Activated CD4-positive, CD25-positive, alpha-beta regulatory T cell treated with anti-CD3 and anti-CD28 coated beads, Interleukin-2, amount 50 U/mL, for 72 hours (primary cell): ENCODE results near the gene SIGLEC1.

ENCODE experiments used
- DNase-seq: peaks from one replicate; pipeline ENCODE4 v3.0.0; 2021

The SIGLEC1 gene

GRCh38 chr20:3712279-3712873, at the start of gene SIGLEC1:
Gene SIGLEC1 (minus strand): TSS chr20:3712600. CDS start chr20:3707128, 5,472 bp downstream.
- DNase-seq: no peak

GRCh38 chr20:3760655-3761348, 48.4 kb upstream of the SIGLEC1 start:
- DNase-seq: no peak

GRCh38 chr20:3759884-3760283, 47.5 kb upstream of the SIGLEC1 start:
- DNase-seq: no peak

GRCh38 chr20:3759316-3759823, 47.0 kb upstream of the SIGLEC1 start:
- no peak for DNase-seq

- DNase-seq: no peak
Observed at GRCh38 chr20:3758566-3758965, 46.2 kb upstream of the SIGLEC1 start.

GRCh38 chr20:3757268-3757667, 44.9 kb upstream of the SIGLEC1 start:
- DNase-seq: no peak

GRCh38 chr20:3755814-3756480, 43.5 kb upstream of the SIGLEC1 start:
- DNase-seq: no peak

GRCh38 chr20:3755269-3755668, 42.9 kb upstream of the SIGLEC1 start:
- no peak for DNase-seq

GRCh38 chr20:3754276-3754630, 41.9 kb upstream of the SIGLEC1 start:
- no peak for DNase-seq

GRCh38 chr20:3753501-3754275, 41.3 kb upstream of the SIGLEC1 start:
- no peak for DNase-seq

GRCh38 chr20:3753098-3753497, 40.7 kb upstream of the SIGLEC1 start:
- peak; percentile 50 for DNase-seq

GRCh38 chr20:3752386-3752759, 40.0 kb upstream of the SIGLEC1 start:
- DNase-seq: no peak

- DNase-seq: peak; percentile 68
Observed at GRCh38 chr20:3751675-3752385, 39.4 kb upstream of the SIGLEC1 start.

- no peak for DNase-seq
Observed at GRCh38 chr20:3751305-3751674, 38.9 kb upstream of the SIGLEC1 start.

- DNase-seq: peak; percentile 55
Observed at GRCh38 chr20:3749689-3750531, 37.5 kb upstream of the SIGLEC1 start.

- DNase-seq: no peak
Observed at GRCh38 chr20:3749087-3749688, 36.8 kb upstream of the SIGLEC1 start.

- DNase-seq: no peak
Observed at GRCh38 chr20:3748073-3748472, 35.7 kb upstream of the SIGLEC1 start.

- no peak for DNase-seq
Observed at GRCh38 chr20:3747471-3747870, 35.1 kb upstream of the SIGLEC1 start.

GRCh38 chr20:3745686-3746173, 33.3 kb upstream of the SIGLEC1 start:
- no peak for DNase-seq

- peak; percentile 69 for DNase-seq
Observed at GRCh38 chr20:3744806-3745685, 32.6 kb upstream of the SIGLEC1 start.
